Neuronal stem cell (in vitro differentiated cells): Measurements from ENCODE around the gene SLC26A6.
A peak's percentile ranks its signal among the peaks of the same experiment; 100 is the strongest.

Experiments used
- DNase-seq: peaks from one replicate; pipeline ENCODE4 v3.0.0-alpha.2; 2013; ENCODE audit warnings: low spot score
- H2AFZ ChIP-seq: one replicate; pipeline ENCODE4 v1.6.1; 2013; ENCODE audit warnings: mild to moderate bottlenecking, low read length, inconsistent platforms
- H2AK5ac ChIP-seq: 2 replicates; pipeline ENCODE4 v1.6.1; 2013; ENCODE audit warnings: low read depth, mild to moderate bottlenecking, inconsistent platforms, low read length, moderate library complexity, mixed read lengths
- H2BK120ac ChIP-seq: 2 replicates; pipeline ENCODE4 v1.6.1; 2013; ENCODE audit warnings: low read depth, mild to moderate bottlenecking, inconsistent platforms, low read length, moderate library complexity, mixed read lengths
- H2BK12ac ChIP-seq: one replicate; pipeline ENCODE4 v1.6.1; 2013; ENCODE audit warnings: low read length, inconsistent platforms
- H2BK15ac ChIP-seq: 2 replicates; pipeline ENCODE4 v1.6.1; 2013; ENCODE audit warnings: mild to moderate bottlenecking, low read length, inconsistent platforms, mixed read lengths
- H2BK5ac ChIP-seq: one replicate; pipeline ENCODE4 v1.6.1; 2013; ENCODE audit warnings: inconsistent platforms, mild to moderate bottlenecking, low read length, moderate library complexity
- H3K14ac ChIP-seq: one replicate; pipeline ENCODE4 v1.6.1; 2013; ENCODE audit warnings: low read length, inconsistent platforms
- H3K18ac ChIP-seq: 2 replicates; pipeline ENCODE4 v1.6.1; 2013; ENCODE audit warnings: low read length, inconsistent platforms
- H3K23ac ChIP-seq: 2 replicates; pipeline ENCODE4 v1.6.1; 2013; ENCODE audit warnings: low read depth, mild to moderate bottlenecking, mixed read lengths, low read length, inconsistent platforms; ENCODE audit not compliant: poor library complexity
- H3K27ac ChIP-seq: replicated peaks from 3 replicates; pipeline ENCODE4 v1.5.1; 2013; ENCODE audit warnings: low read length, inconsistent platforms
- H3K27me3 ChIP-seq, 3 experiments: 2 replicates each; pipeline ENCODE4 v1.6.1; 2013; ENCODE audit warnings: low read length in 3 of 3, mild to moderate bottlenecking in 2 of 3, inconsistent platforms in 1 of 3, low read depth in 1 of 3, mixed read lengths in 1 of 3, moderate library complexity in 1 of 3; ENCODE audit not compliant: control insufficient read depth in 3 of 3, insufficient read depth in 3 of 3
- H3K36me3 ChIP-seq, 2 donors: replicated peaks in 1 of 2; 2 replicates each; pipeline ENCODE4 v1.6.1; 2013; ENCODE audit warnings: low read length in 2 of 2; ENCODE audit not compliant: control insufficient read depth in 2 of 2, insufficient read depth in 2 of 2
- H3K4ac ChIP-seq: 2 replicates; pipeline ENCODE4 v1.6.1; 2013; ENCODE audit warnings: inconsistent platforms, mild to moderate bottlenecking, low read length, moderate library complexity
- H3K4me1 ChIP-seq, 2 donors: 1 replicate in 1 of 2; 2 replicates in 1 of 2; pipeline ENCODE4 v1.6.1; 2013; ENCODE audit warnings: low read length in 2 of 2, low read depth in 1 of 2; ENCODE audit not compliant: control insufficient read depth in 2 of 2, insufficient read depth in 1 of 2
- H3K4me2 ChIP-seq: one replicate; pipeline ENCODE4 v1.6.1; 2013; ENCODE audit warnings: mild to moderate bottlenecking, low read length, inconsistent platforms; ENCODE audit not compliant: insufficient read depth, poor library complexity, severe bottlenecking
- H3K4me3 ChIP-seq, 2 donors: 2 replicates each; pipeline ENCODE4 v1.5.1; 2013; ENCODE audit warnings: low read length in 2 of 2, mild to moderate bottlenecking in 2 of 2, inconsistent platforms in 1 of 2, moderate library complexity in 1 of 2
- H3K79me1 ChIP-seq: one replicate; pipeline ENCODE4 v1.6.1; 2013; ENCODE audit warnings: low read depth, mild to moderate bottlenecking, inconsistent platforms, low read length, moderate library complexity
- H3K9ac ChIP-seq: one replicate; pipeline ENCODE4 v1.6.1; 2013; ENCODE audit warnings: mild to moderate bottlenecking, low read depth, low read length, inconsistent platforms; ENCODE audit not compliant: poor library complexity
- H3K9me3 ChIP-seq, 2 donors: replicated peaks in 1 of 2; 2 replicates each; pipeline versions ENCODE3 to v1.6.1; 2013; ENCODE audit warnings: low read length in 2 of 2, mild to moderate bottlenecking in 2 of 2, inconsistent platforms in 1 of 2, low read depth in 1 of 2, mixed read lengths in 1 of 2, moderate library complexity in 1 of 2; ENCODE audit not compliant: control insufficient read depth in 2 of 2, insufficient read depth in 1 of 2
- H4K8ac ChIP-seq: one replicate; pipeline ENCODE4 v1.6.1; 2013; ENCODE audit warnings: low read depth, mild to moderate bottlenecking, inconsistent platforms, low read length, moderate library complexity
- H4K91ac ChIP-seq: one replicate; pipeline ENCODE4 v1.6.1; 2013; ENCODE audit warnings: low read length, low read depth, mild to moderate bottlenecking, inconsistent platforms; ENCODE audit not compliant: poor library complexity
- WGBS, 2 donors: extraction: QIAGEN DNeasy Blood & Tissue Kit; methylation state at CpG; one replicate each; pipeline ENCODE4 v1.1.7; 2013; ENCODE audit warnings: missing lambda C conversion rate in 2 of 2, mixed read lengths in 1 of 2; ENCODE audit not compliant: insufficient read length in 2 of 2, insufficient replicate concordance in 1 of 2; ENCODE audit errors: extremely low coverage in 2 of 2; 5-methylcytosine and 5-hydroxymethylcytosine counted together

SLC26A6 gene

DNA sequence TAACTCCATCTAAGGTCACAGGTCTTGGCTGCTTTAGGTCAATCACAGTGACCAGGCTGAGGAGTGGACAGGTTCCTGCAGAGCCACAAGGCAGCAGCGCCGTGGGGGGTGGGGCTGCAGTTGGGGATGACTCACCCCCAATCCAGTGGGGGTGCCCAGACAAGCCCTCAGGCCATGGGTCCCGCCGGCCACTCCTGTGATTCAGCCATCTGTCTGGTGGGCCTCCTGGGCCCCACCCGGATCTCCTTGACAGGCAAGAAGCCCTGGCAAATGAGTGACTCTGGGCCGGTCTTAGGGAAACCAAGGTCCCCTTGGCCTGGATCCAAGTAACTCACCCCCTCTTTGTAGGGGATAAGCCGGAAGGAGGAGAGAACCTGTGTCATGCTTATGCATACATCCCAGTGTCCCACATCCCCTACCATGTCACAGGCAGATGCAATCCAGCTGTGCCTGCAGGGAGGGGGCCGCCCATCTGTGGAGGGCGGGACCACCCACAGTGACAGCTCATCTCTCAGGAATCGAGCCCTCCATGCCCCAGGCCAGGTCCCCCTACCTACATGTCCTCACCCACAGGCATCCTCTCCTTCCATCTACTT is 39.6 kb downstream of the SLC26A6 start:
- H3K4me3 ChIP-seq = peak overlapping the region in 1 of 2 donors; percentile 38
- no peak overlapping the region for H2AFZ ChIP-seq
- no peak overlapping the region for H2AK5ac ChIP-seq
- H3K18ac ChIP-seq = peak overlapping the region; percentile 53
- no peaks in the 10 kb centered on the region for H3K27me3 ChIP-seq
- H4K91ac ChIP-seq = peak overlapping the region; percentile 31
- no peak overlapping the region for H2BK15ac ChIP-seq
- H2BK12ac ChIP-seq = no peak overlapping the region
- peak overlapping the region; percentile 59 for H3K23ac ChIP-seq
- peaks cover 0 to 11% of the 10 kb centered on the region in 2 donors for H3K4me1 ChIP-seq
- WGBS, 2 donors = no CpG with 5 or more reads among the region's 10 CpGs
- H2BK5ac ChIP-seq = no peak overlapping the region
- H3K27ac ChIP-seq = no peak overlapping the region
- peaks cover 33 to 40% of the 10 kb centered on the region in 2 donors for H3K36me3 ChIP-seq
- DNase-seq = no peak
- no peak overlapping the region for H4K8ac ChIP-seq
- H3K9ac ChIP-seq = no peak overlapping the region
- H3K4me2 ChIP-seq = no peak overlapping the region
- no peaks in the 10 kb centered on the region for H3K9me3 ChIP-seq
- H3K4ac ChIP-seq = no peak overlapping the region
- no peaks in the 10 kb centered on the region for H3K79me1 ChIP-seq
- H2BK120ac ChIP-seq = no peak overlapping the region
- H3K14ac ChIP-seq = no peak overlapping the region

- peak within 1 kb of the TSS; percentile 88 for H3K18ac ChIP-seq
- no peak within 1 kb of the TSS for H4K8ac ChIP-seq
- no peak within 1 kb of the TSS for H2AFZ ChIP-seq
- WGBS, 2 donors = no CpG with 5 or more reads among the region's 35 CpGs
- peak within 1 kb of the TSS in 1 of 2 donors; percentile 38 for H3K4me3 ChIP-seq
- H3K14ac ChIP-seq = peak within 1 kb of the TSS; percentile 77
- H4K91ac ChIP-seq = peak within 1 kb of the TSS; percentile 35
- peaks cover 28 to 34% of the 10 kb centered on the region in 2 donors for H3K36me3 ChIP-seq
- DNase-seq = no peak
- peak within 1 kb of the TSS; percentile 78 for H2AK5ac ChIP-seq
- H3K4me2 ChIP-seq = peak within 1 kb of the TSS; percentile 26
- H3K9ac ChIP-seq = peak within 1 kb of the TSS; percentile 64
- no peaks in the 10 kb centered on the region for H3K27me3 ChIP-seq
- H3K4me1 ChIP-seq = peaks cover 0 to 11% of the 10 kb centered on the region in 2 donors
- no peak within 1 kb of the TSS for H2BK12ac ChIP-seq
- H3K9me3 ChIP-seq = no peaks in the 10 kb centered on the region
- H2BK15ac ChIP-seq = peak within 1 kb of the TSS; percentile 51
- H3K79me1 ChIP-seq = no peaks in the 10 kb centered on the region
- no peak within 1 kb of the TSS for H3K27ac ChIP-seq
- no peak within 1 kb of the TSS for H2BK5ac ChIP-seq
- peak within 1 kb of the TSS; percentile 86 for H3K23ac ChIP-seq
- no peak within 1 kb of the TSS for H2BK120ac ChIP-seq
- peak within 1 kb of the TSS; percentile 71 for H3K4ac ChIP-seq
Observed at GRCh38 chr3:48595075-48595525, 40.2 kb downstream of the SLC26A6 start, which contains the start of gene COL7A1. Gene COL7A1 (minus strand): TSS chr3:48595329. CDS start chr3:48595159, 170 bp downstream.

GRCh38 chr3:48594417-48595049 is 40.7 kb downstream of the SLC26A6 start:
- H3K9me3 ChIP-seq = no peaks in the 10 kb centered on the region
- peak overlapping the region; percentile 77 for H3K14ac ChIP-seq
- peak overlapping the region; percentile 51 for H3K9ac ChIP-seq
- no peak overlapping the region for H2BK5ac ChIP-seq
- H4K8ac ChIP-seq = no peak overlapping the region
- H3K36me3 ChIP-seq = peaks cover 22 to 29% of the 10 kb centered on the region in 2 donors
- H3K79me1 ChIP-seq = no peaks in the 10 kb centered on the region
- peak overlapping the region; percentile 51 for H2BK15ac ChIP-seq
- H3K4ac ChIP-seq = peak overlapping the region; percentile 71
- no CpG with 5 or more reads among the region's 39 CpGs for WGBS, 2 donors
- H3K27ac ChIP-seq = no peak overlapping the region
- H4K91ac ChIP-seq = peak overlapping the region; percentile 35
- H3K23ac ChIP-seq = peak overlapping the region; percentile 86
- H3K18ac ChIP-seq = peak overlapping the region; percentile 88
- H2BK12ac ChIP-seq = no peak overlapping the region
- no peak overlapping the region for H3K4me3 ChIP-seq
- peak overlapping the region; percentile 78 for H2AK5ac ChIP-seq
- no peak for DNase-seq
- peak overlapping the region; percentile 26 for H3K4me2 ChIP-seq
- H2AFZ ChIP-seq = no peak overlapping the region
- H3K4me1 ChIP-seq = peaks cover 0 to 11% of the 10 kb centered on the region in 2 donors
- H3K27me3 ChIP-seq = no peaks in the 10 kb centered on the region
- H2BK120ac ChIP-seq = no peak overlapping the region

DNA sequence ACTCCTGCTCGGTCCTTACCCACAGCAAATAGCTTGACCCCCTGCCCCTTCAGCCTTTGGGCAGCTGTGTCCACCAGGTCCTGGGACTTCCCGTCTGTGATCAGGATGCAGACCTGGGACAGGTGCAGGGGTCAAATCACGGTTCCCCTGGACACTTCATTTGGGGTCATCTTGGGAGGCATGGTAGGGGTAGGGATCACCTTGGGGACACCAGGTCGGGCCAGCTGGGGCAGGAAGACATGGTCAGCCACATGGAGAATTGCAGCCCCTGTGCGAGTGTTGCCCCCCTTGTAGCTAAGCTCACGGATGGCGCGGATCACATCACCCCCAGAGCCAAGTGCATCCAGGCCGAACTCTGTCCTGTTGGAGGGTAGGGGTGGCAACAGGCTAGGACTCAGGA is 41.9 kb downstream of the SLC26A6 start:
- Histone ChIP-seq H3K4me2 (no peak overlapping the region), H2BK12ac (no peak overlapping the region), H3K14ac (no peak overlapping the region), H3K23ac (no peak overlapping the region), H2AK5ac (peak overlapping the region; percentile 21), H3K18ac (no peak overlapping the region), H3K9ac (no peak overlapping the region), H3K27ac (no peak overlapping the region), H3K4me3 (no peak overlapping the region), H4K8ac (no peak overlapping the region), H3K27me3 (no peaks in the 10 kb centered on the region), H2AFZ (no peak overlapping the region), H2BK15ac (no peak overlapping the region), H3K9me3 (no peaks in the 10 kb centered on the region), H3K4me1 (peaks cover 0 to 11% of the 10 kb centered on the region in 2 donors), H4K91ac (no peak overlapping the region), H2BK120ac (no peak overlapping the region), H3K36me3 (peaks cover 11 to 17% of the 10 kb centered on the region in 2 donors), H2BK5ac (no peak overlapping the region), H3K79me1 (peaks cover 3% of the 10 kb centered on the region), H3K4ac (no peak overlapping the region)
- DNase-seq = no peak
- WGBS, 2 donors = no CpG with 5 or more reads among the region's 9 CpGs
